Measurements from ENCODE around the gene CTBP1. TPM values are rescaled to one million over a fixed set of nuclear protein-coding genes. Genes with fewer than 3 reads are reported as not detected.

CTBP1 gene
- total RNA-seq, 1 experiment from 2014 or later, result 184 TPM

GRCh38 chr4:1220566-1220965, 28.4 kb downstream of the CTBP1 start:
- Mint-ChIP-seq H3K36me3 (ENCODE audit: insufficient read depth, unreplicated experiment) (peaks cover 61% of the 10 kb centered on the region), H3K4me3 (ENCODE audit: unreplicated experiment) (no peak overlapping the region), H3K9me3 (ENCODE audit: unreplicated experiment) (no peaks in the 10 kb centered on the region), H3K27ac (ENCODE audit: unreplicated experiment) (no peak overlapping the region), H3K4me1 (ENCODE audit: low read depth, unreplicated experiment) (no peaks in the 10 kb centered on the region), H3K27me3 (ENCODE audit: insufficient read depth, unreplicated experiment) (no peaks in the 10 kb centered on the region)
- no peak for TF ChIP-seq CTCF (IDR thresholded peaks at IDR 0.05; ENCODE audit: insufficient read depth in 1 of 2, low read depth in 1 of 2, low read length in 1 of 2, severe bottlenecking in 1 of 2, unreplicated experiment in 1 of 2)
- DNase-seq, result no peak
- peaks cover 5% of the 10 kb centered on the region for H3K36me3 ChIP-seq (ENCODE audit: control insufficient read depth, insufficient read depth, low read length)
- no peaks in the 10 kb centered on the region for H3K4me1 ChIP-seq
- ChIA-PET CTCF (no interaction called here), POLR2A (no interaction called here)
- H3K27me3 ChIP-seq (replicated peaks; ENCODE audit: control insufficient read depth, insufficient read depth, low read length), result no peaks in the 10 kb centered on the region
- intact Hi-C loops (cut with micrococcal nuclease; ENCODE audit: unreplicated experiment), result no loop called here
- no peak overlapping the region for H3K4me3 ChIP-seq (ENCODE audit: low read depth, low read length)
- no TSS peak for BruUV-seq (replicated peaks)
- H3K9me3 ChIP-seq, result no peaks in the 10 kb centered on the region

GRCh38 chr4:1219566-1219950, 29.4 kb downstream of the CTBP1 start:
- H3K4me3 ChIP-seq (ENCODE audit: low read depth, low read length), result no peak overlapping the region
- intact Hi-C loops (cut with micrococcal nuclease; ENCODE audit: unreplicated experiment), result no loop called here
- TF ChIP-seq CTCF (IDR thresholded peaks at IDR 0.05; ENCODE audit: insufficient read depth in 1 of 2, low read depth in 1 of 2, low read length in 1 of 2, severe bottlenecking in 1 of 2, unreplicated experiment in 1 of 2), result no peak
- Mint-ChIP-seq H3K36me3 (ENCODE audit: insufficient read depth, unreplicated experiment) (peaks cover 59% of the 10 kb centered on the region), H3K4me1 (ENCODE audit: low read depth, unreplicated experiment) (no peaks in the 10 kb centered on the region), H3K27ac (ENCODE audit: unreplicated experiment) (no peak overlapping the region), H3K27me3 (ENCODE audit: insufficient read depth, unreplicated experiment) (no peaks in the 10 kb centered on the region), H3K4me3 (ENCODE audit: unreplicated experiment) (no peak overlapping the region), H3K9me3 (ENCODE audit: unreplicated experiment) (no peaks in the 10 kb centered on the region)
- CTCF ChIA-PET, result no interaction called here
- H3K27me3 ChIP-seq (replicated peaks; ENCODE audit: control insufficient read depth, insufficient read depth, low read length), result no peaks in the 10 kb centered on the region
- no peaks in the 10 kb centered on the region for H3K4me1 ChIP-seq
- no TSS peak for BruUV-seq (replicated peaks)
- POLR2A ChIA-PET, result no interaction called here
- no peak for DNase-seq
- H3K9me3 ChIP-seq, result no peaks in the 10 kb centered on the region
- H3K36me3 ChIP-seq (ENCODE audit: control insufficient read depth, insufficient read depth, low read length), result peaks cover 5% of the 10 kb centered on the region

GRCh38 chr4:1218634-1219565, 30.0 kb downstream of the CTBP1 start:
- intact Hi-C loops (cut with micrococcal nuclease; ENCODE audit: unreplicated experiment), result no loop called here
- peaks cover 53% of the 10 kb centered on the region for H3K36me3 Mint-ChIP-seq (ENCODE audit: insufficient read depth, unreplicated experiment)
- H3K4me1 Mint-ChIP-seq (ENCODE audit: low read depth, unreplicated experiment), result no peaks in the 10 kb centered on the region
- H3K4me3 Mint-ChIP-seq (ENCODE audit: unreplicated experiment), result no peak overlapping the region
- Histone ChIP-seq H3K4me1 (no peaks in the 10 kb centered on the region), H3K36me3 (ENCODE audit: control insufficient read depth, insufficient read depth, low read length) (no peaks in the 10 kb centered on the region; the same call in none of the 2 replicates), H3K9me3 (no peaks in the 10 kb centered on the region), H3K4me3 (ENCODE audit: low read depth, low read length) (no peak overlapping the region), H3K27me3 (replicated peaks; ENCODE audit: control insufficient read depth, insufficient read depth, low read length) (no peaks in the 10 kb centered on the region)
- H3K9me3 Mint-ChIP-seq (ENCODE audit: unreplicated experiment), result no peaks in the 10 kb centered on the region
- ChIA-PET CTCF (no interaction called here), POLR2A (no interaction called here)
- DNase-seq, result no peak
- no peak overlapping the region for H3K27ac Mint-ChIP-seq (ENCODE audit: unreplicated experiment)
- no TSS peak for BruUV-seq (replicated peaks)
- TF ChIP-seq CTCF (IDR thresholded peaks at IDR 0.05; ENCODE audit: insufficient read depth in 1 of 2, low read depth in 1 of 2, low read length in 1 of 2, severe bottlenecking in 1 of 2, unreplicated experiment in 1 of 2), result no peak
- H3K27me3 Mint-ChIP-seq (ENCODE audit: insufficient read depth, unreplicated experiment), result no peaks in the 10 kb centered on the region

Data from Caco-2 (cell line).